Measurements from ENCODE around the gene USP12. TPM values are rescaled to one million over a fixed set of nuclear protein-coding genes. Genes with fewer than 3 reads are reported as not detected.

USP12 gene
- total RNA-seq, 1 donor from 2014 or later: 19.1 TPM

- Mint-ChIP-seq H3K4me1 (ENCODE audit: unreplicated experiment) (peaks cover 9% of the 10 kb centered on the region), H3K27ac (no peak overlapping the region), H3K9me3 (peaks cover 3% of the 10 kb centered on the region), H3K36me3 (peaks cover 10% of the 10 kb centered on the region), H3K4me3 (no peak overlapping the region), H3K27me3 (no peaks in the 10 kb centered on the region)
- no peak for DNase-seq (ENCODE audit: extremely low spot score, unreplicated experiment)
- no peak for TF ChIP-seq CTCF (conservative IDR thresholded peaks at IDR 0.05)
Observed at GRCh38 chr13:27137759-27138158, 33.9 kb downstream of the USP12 start.

- Mint-ChIP-seq H3K27ac (no peak overlapping the region), H3K36me3 (peaks cover 11% of the 10 kb centered on the region), H3K4me1 (ENCODE audit: unreplicated experiment) (peaks cover 9% of the 10 kb centered on the region), H3K9me3 (peaks cover 5% of the 10 kb centered on the region), H3K27me3 (no peaks in the 10 kb centered on the region), H3K4me3 (no peak overlapping the region)
- no peak for DNase-seq (ENCODE audit: extremely low spot score, unreplicated experiment)
- TF ChIP-seq CTCF (conservative IDR thresholded peaks at IDR 0.05): no peak
Observed at GRCh38 chr13:27135023-27135422, 36.6 kb downstream of the USP12 start.

GRCh38 chr13:27133889-27134288 is 37.7 kb downstream of the USP12 start:
- Mint-ChIP-seq H3K36me3 (peaks cover 11% of the 10 kb centered on the region), H3K9me3 (peaks cover 5% of the 10 kb centered on the region), H3K4me3 (no peak overlapping the region), H3K27me3 (no peaks in the 10 kb centered on the region), H3K27ac (no peak overlapping the region), H3K4me1 (ENCODE audit: unreplicated experiment) (peaks cover 9% of the 10 kb centered on the region)
- DNase-seq (ENCODE audit: extremely low spot score, unreplicated experiment): no peak
- no peak for TF ChIP-seq CTCF (conservative IDR thresholded peaks at IDR 0.05)

- no peak for DNase-seq (ENCODE audit: extremely low spot score, unreplicated experiment)
- H3K4me1 Mint-ChIP-seq (ENCODE audit: unreplicated experiment): peaks cover 4% of the 10 kb centered on the region
- no peak overlapping the region for H3K4me3 Mint-ChIP-seq
- no peak overlapping the region for H3K27ac Mint-ChIP-seq
- H3K36me3 Mint-ChIP-seq: peaks cover 11% of the 10 kb centered on the region
- no peaks in the 10 kb centered on the region for H3K27me3 Mint-ChIP-seq
- peaks cover 5% of the 10 kb centered on the region for H3K9me3 Mint-ChIP-seq
- TF ChIP-seq CTCF (conservative IDR thresholded peaks at IDR 0.05): no peak
Observed at GRCh38 chr13:27132538-27132937, 39.1 kb downstream of the USP12 start.

GRCh38 chr13:27131906-27132305 is 39.7 kb downstream of the USP12 start:
- H3K36me3 Mint-ChIP-seq: peaks cover 11% of the 10 kb centered on the region
- peaks cover 4% of the 10 kb centered on the region for H3K4me1 Mint-ChIP-seq (ENCODE audit: unreplicated experiment)
- no peak for DNase-seq (ENCODE audit: extremely low spot score, unreplicated experiment)
- peaks cover 5% of the 10 kb centered on the region for H3K9me3 Mint-ChIP-seq
- no peak overlapping the region for H3K4me3 Mint-ChIP-seq
- H3K27ac Mint-ChIP-seq: no peak overlapping the region
- TF ChIP-seq CTCF (conservative IDR thresholded peaks at IDR 0.05): no peak
- H3K27me3 Mint-ChIP-seq: no peaks in the 10 kb centered on the region
